ENCODE results near the gene SUPT6H. TPM values are rescaled to one million over a fixed set of nuclear protein-coding genes. Genes with fewer than 3 reads are reported as not detected.

SUPT6H gene
- total and polyA plus RNA-seq, 2 donors (not counting 1 experiment from before 2014, with no cell fraction given) = 35.8 to 110 TPM

DNA sequence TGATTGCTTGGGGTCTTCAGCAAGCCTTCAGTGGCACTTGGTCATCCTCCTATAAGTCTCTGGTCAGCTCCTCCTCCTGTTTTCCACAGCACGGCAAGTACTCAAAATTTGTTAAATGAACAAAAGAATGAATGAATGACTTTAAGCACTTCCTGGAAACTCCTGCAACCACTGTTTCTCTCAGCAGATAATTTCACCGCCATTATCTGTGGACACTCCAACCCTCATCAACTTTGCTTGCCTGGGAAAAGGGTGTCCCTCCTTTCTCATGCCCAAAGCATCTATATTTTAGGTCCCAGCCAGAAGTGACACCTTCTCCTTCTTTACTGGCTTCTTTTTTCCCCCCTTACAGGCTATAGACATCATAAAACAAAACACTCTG, 45.3 kb downstream of the SUPT6H start:
- ATAC-seq (ENCODE audit: low read depth) = no peak
- Histone ChIP-seq H3K79me2 (ENCODE audit: control insufficient read depth, insufficient read depth, low read length) (no peaks in the 10 kb centered on the region), H3K9me3 (ENCODE audit: control extremely low read depth in 1 of 3, control insufficient read depth in 2 of 3, insufficient read depth in 1 of 3, low read length in 2 of 3) (no peaks in the 10 kb centered on the region), H2AFZ (ENCODE audit: insufficient read depth, low read depth, low read length, poor library complexity, severe bottlenecking) (no peak overlapping the region), H3K9ac (ENCODE audit: low read length) (no peak overlapping the region), H3K4me2 (replicated peaks; ENCODE audit: low read depth, low read length, poor library complexity, severe bottlenecking) (no peak overlapping the region), H3K36me3 (replicated peaks in 1 of 2; ENCODE audit: control extremely low read depth in 1 of 2, control insufficient read depth in 1 of 2, extremely low read depth in 1 of 2, insufficient read depth in 2 of 2, low read length in 1 of 2) (peaks cover 0 to 16% of the 10 kb centered on the region in 2 experiments), H4K20me1 (ENCODE audit: control insufficient read depth, insufficient read depth, low read length, poor library complexity, severe bottlenecking) (no peaks in the 10 kb centered on the region), H3K27me3 (replicated peaks in 1 of 4; ENCODE audit: control extremely low read depth in 1 of 4, control insufficient read depth in 3 of 4, insufficient read depth in 4 of 4, low read length in 3 of 4) (no peaks in the 10 kb centered on the region), H3K4me1 (ENCODE audit: control insufficient read depth in 2 of 2, insufficient read depth in 2 of 2, low read length in 2 of 2) (peaks cover 5 to 12% of the 10 kb centered on the region in 2 donors), H3K27ac (ENCODE audit: low read length in 2 of 2) (no peak overlapping the region), H3K4me3 (ENCODE audit: control extremely low read depth in 1 of 5, extremely low read depth in 1 of 5, insufficient read depth in 1 of 5, low read depth in 2 of 5, low read length in 4 of 5) (no peak overlapping the region)
- WGBS (ENCODE audit: insufficient coverage) = 90% methylated on average over 1 of the region's 2 CpGs
- peaks cover 12% of the 10 kb centered on the region for H3K4me1 Mint-ChIP-seq
- H3K27me3 Mint-ChIP-seq = no peaks in the 10 kb centered on the region
- H3K9me3 Mint-ChIP-seq (ENCODE audit: insufficient read depth) = no peaks in the 10 kb centered on the region
- intact Hi-C loops (cut with micrococcal nuclease) = no loop called here
- H3K27ac Mint-ChIP-seq = no peak overlapping the region
- no peak for TF ChIP-seq EZH2 (IDR thresholded peaks at IDR 0.05; ENCODE audit: borderline replicate concordance, insufficient read depth, low read depth, low read length, poor library complexity, severe bottlenecking)
- TF ChIP-seq, protein P1, sequence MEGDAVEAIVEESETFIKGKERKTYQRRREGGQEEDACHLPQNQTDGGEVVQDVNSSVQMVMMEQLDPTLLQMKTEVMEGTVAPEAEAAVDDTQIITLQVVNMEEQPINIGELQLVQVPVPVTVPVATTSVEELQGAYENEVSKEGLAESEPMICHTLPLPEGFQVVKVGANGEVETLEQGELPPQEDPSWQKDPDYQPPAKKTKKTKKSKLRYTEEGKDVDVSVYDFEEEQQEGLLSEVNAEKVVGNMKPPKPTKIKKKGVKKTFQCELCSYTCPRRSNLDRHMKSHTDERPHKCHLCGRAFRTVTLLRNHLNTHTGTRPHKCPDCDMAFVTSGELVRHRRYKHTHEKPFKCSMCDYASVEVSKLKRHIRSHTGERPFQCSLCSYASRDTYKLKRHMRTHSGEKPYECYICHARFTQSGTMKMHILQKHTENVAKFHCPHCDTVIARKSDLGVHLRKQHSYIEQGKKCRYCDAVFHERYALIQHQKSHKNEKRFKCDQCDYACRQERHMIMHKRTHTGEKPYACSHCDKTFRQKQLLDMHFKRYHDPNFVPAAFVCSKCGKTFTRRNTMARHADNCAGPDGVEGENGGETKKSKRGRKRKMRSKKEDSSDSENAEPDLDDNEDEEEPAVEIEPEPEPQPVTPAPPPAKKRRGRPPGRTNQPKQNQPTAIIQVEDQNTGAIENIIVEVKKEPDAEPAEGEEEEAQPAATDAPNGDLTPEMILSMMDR (IDR thresholded peaks at IDR 0.05) = no peak
- no peak overlapping the region for H3K4me3 Mint-ChIP-seq
- ChIA-PET POLR2A (interaction anchor here (1.4 kb wide), 1 partner anchor 12 kb away, joined by 4 read pairs; the partner anchor contains the start of gene RPL23A), CTCF (interaction anchor here (0.8 kb wide), 1 partner anchor 19 kb away, joined by 4 read pairs; the partner anchor contains the start of gene TLCD1)
- no peak for DNase-seq
